Measurements from ENCODE around the gene SCAMP2.

SCAMP2 gene

DNA sequence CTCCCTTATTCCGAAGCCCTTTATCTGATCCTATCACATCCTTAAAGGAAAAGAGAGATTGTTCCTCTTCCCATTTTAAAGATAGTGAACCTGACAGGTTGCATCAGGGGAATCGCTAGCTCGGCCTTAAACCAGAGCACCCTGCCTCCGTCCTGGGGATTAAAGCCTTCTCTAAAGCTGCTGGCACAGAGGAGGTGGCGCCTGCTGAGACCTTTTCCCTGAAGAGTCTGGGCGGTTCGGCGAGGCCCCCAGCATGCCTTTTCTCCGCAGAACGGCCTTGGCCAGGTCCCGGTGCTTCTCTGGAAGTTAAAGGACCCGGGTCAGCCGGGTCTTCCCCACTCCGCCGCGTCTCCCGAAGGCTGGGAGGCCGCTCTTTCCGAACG lies 32.9 kb upstream of the SCAMP2 start:
- TF ChIP-seq, protein P1, sequence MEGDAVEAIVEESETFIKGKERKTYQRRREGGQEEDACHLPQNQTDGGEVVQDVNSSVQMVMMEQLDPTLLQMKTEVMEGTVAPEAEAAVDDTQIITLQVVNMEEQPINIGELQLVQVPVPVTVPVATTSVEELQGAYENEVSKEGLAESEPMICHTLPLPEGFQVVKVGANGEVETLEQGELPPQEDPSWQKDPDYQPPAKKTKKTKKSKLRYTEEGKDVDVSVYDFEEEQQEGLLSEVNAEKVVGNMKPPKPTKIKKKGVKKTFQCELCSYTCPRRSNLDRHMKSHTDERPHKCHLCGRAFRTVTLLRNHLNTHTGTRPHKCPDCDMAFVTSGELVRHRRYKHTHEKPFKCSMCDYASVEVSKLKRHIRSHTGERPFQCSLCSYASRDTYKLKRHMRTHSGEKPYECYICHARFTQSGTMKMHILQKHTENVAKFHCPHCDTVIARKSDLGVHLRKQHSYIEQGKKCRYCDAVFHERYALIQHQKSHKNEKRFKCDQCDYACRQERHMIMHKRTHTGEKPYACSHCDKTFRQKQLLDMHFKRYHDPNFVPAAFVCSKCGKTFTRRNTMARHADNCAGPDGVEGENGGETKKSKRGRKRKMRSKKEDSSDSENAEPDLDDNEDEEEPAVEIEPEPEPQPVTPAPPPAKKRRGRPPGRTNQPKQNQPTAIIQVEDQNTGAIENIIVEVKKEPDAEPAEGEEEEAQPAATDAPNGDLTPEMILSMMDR (IDR thresholded peaks at IDR 0.05) = no peak

DNA sequence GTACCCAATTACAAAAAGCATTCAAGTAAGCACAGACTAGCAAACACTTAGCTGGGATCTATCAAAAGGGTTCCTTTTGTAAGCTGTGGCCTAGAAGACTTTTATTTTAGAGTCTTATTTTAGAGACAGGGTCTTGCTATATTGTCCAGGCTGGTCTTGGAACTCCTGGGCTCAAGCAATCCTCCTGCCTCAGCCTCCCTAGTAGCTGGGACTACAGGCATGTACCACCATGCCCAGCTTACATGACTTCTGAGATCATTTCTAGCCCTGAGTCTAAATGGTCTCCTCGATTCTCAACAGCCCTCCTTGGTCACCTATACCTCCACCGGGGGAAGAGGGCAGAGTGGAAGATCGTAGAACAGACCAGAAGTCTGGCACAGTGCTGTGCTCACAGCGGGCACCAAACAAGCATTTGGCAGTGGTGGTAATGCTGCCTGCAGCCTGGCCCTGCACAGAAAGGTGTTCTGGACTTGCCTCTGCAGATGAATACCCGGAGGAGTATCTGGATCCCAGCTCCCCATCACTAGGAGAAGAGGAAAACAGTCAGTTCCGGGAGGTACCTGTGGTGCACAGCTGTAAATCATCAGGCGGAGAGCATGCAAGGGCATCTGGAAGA lies 31.1 kb upstream of the SCAMP2 start:
- TF ChIP-seq, protein P1 (IDR thresholded peaks at IDR 0.05) = no peak

DNA sequence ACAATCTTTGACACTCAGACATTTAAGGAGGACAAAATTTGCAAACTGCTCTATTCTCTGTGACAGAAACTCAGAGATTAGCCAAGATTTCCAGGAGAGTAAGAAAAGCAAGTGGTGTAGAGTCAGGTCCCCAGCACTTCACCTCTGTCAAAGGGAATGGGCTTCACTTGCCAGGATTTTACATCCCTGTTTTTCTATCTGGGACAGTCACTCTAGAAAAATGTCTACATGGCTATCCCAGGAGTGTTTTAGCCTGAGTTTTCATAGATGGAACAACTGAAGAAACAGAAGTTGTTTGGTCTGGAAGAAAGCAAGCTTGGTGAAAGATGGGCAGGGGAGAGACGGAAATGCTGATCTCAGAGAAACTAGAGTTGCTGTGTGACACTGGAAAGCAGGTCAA lies 30.5 kb upstream of the SCAMP2 start:
- TF ChIP-seq, protein P1 (IDR thresholded peaks at IDR 0.05) = no peak

DNA sequence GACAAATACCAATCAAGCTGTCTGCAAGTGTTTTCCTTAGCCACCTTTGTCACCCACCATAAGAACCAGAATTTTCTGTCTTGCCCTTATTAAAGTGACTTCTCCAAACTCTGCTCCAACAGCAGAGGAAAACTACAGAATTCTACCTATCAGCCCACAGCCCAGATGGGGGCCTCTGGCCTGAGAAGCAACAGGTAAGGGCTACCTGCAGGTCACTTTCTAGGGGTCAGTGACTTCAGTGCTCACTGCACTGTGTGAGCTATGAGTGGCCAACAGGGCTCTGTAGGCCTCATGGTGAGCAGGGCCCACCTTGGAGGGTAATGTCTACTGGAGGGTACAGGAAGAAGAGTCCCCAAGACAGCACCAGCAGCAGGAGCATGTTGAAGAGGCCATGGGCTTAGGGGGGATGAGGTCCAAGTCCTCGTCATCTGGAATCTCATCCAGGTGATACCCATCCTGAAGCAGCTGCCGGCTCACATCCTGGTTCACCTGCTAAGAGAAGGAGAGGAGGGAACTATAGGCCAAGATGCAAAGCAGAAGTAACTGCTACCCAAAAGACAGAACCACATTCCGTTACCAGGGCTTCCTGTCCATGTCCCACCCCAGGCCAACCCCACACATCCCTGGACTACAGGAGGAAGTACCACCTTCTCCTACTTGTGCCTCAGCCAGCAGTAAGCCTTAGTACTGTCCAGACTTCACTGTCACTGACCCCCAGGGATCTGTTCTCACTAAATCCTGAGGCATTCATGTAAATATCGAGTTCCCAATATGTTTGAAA lies 29.3 kb upstream of the SCAMP2 start:
- TF ChIP-seq, protein P1 (IDR thresholded peaks at IDR 0.05) = no peak

DNA sequence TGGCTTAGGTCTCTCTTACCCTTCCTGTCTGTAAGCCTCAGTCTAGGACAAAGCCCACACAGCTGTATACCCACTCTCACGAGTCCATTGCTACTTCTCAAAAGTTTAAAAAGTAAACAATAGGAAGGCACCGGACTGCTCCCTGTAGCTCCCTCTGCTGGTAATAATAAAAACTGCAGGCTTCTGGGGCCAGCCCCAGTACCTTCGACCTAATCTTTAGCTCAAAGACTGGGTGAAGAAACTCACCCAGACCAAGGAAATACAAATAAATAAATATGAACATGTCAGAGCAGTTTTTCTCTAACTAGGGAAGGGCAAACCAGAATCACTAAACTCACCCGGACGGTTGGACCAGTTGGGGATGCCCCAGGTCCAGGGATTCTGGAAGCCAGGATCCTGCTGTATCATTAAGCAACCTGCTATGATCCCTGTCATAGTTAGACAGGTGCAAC lies 28.5 kb upstream of the SCAMP2 start:
- TF ChIP-seq, protein P1 (IDR thresholded peaks at IDR 0.05) = peak; percentile 98

DNA sequence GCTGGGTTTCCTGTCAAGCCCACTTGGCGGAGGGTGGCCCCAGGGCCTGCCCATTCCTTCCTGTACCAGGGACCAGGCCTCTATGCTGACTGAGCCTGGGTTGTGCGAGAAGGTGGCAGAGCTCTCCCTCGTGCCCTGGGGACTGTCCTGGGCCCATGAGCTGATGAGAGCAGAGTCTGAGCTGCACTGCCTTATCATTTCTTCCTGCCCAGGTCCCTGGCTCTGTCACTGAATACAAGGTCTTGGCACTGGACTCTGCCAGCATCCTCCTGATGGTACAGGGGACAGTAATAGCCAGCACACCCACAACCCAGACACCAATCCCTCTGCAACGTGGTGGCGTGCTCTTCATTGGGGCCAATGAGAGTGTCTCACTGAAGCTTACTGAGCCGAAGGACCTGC lies 24.1 kb upstream of the SCAMP2 start:
- TF ChIP-seq, protein P1 (IDR thresholded peaks at IDR 0.05) = no peak

DNA sequence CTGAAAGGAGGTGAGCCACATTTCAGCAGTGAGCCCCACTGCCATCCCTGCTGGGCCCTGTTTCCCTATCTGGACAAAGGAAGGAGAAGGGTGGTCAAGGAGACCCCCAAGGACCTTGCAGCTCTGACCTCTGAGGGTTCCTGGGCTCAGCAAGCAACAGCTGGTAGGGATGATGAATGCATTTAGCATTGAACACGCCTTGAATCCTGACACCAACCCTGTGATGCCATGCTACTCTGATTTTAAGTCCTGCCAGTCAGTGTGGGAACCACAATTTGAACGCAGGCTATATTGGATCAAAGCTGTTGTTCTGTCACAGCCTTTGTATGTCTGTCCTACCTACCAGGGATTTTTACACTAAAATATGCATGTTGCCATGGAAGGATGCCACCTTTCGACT lies 23.2 kb upstream of the SCAMP2 start:
- TF ChIP-seq, protein P1 (IDR thresholded peaks at IDR 0.05) = no peak
